Nephron (organoid): ENCODE data around the gene ITGA5.
A peak's percentile ranks its signal among the peaks of the same experiment; 100 is the strongest.

Source experiments
- H3K27ac Mint-ChIP-seq, 3 experiments: 2 replicates each; pipeline ENCODE4 v1.8.0; 2020; ENCODE audit warnings: mixed read lengths in 3 of 3, mild to moderate bottlenecking in 2 of 3, moderate library complexity in 1 of 3
- H3K27me3 Mint-ChIP-seq: 2 replicates; pipeline ENCODE4 v1.8.0; 2021; ENCODE audit warnings: low read depth, mild to moderate bottlenecking, moderate library complexity, mixed read lengths
- H3K36me3 Mint-ChIP-seq: 2 replicates; pipeline ENCODE4 v1.8.0; 2020; ENCODE audit warnings: low read depth, mixed read lengths
- H3K4me1 Mint-ChIP-seq: 2 replicates; pipeline ENCODE4 v1.8.0; 2020; ENCODE audit warnings: mixed read lengths
- H3K4me3 Mint-ChIP-seq, 3 experiments: 2 replicates each; pipeline ENCODE4 v1.8.0; 2020; ENCODE audit warnings: mild to moderate bottlenecking in 3 of 3, mixed read lengths in 3 of 3, moderate library complexity in 2 of 3
- H3K9me3 Mint-ChIP-seq: 2 replicates; pipeline ENCODE4 v1.8.0; 2020; ENCODE audit warnings: mixed read lengths
- CTCF ChIP-seq, 3 experiments: fragments of 200-600 bp; sonication (generic); IDR thresholded peaks; one replicate each; pipeline ENCODE4 v1.5.0; 2021; ENCODE audit warnings: antibody characterized with exemption in 3 of 3; ENCODE audit not compliant: unreplicated experiment in 3 of 3

Gene ITGA5

DNA sequence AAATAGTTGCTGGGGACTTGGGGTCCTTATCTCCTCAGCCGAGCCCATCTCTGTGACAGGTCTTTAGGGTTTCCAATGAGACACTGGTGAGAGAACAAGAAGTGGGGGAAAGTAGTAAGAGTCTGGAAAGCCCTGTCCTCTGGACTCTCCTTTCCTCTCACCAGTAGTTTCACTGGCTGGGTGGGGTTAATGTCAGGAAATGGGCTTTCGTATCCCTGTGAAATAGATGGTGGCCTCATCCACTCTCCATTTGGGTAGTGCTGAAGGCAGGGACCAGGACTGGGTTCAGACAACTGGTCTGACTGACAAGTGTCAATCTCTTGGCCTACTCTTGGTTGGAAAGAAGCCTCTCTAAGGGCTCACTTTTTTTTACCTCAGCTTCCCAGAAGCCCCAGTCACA lies 42.1 kb downstream of the ITGA5 start:
- TF ChIP-seq CTCF (IDR thresholded peaks at IDR 0.05; ENCODE audit: unreplicated experiment in 3 of 3) = no peak
- peak overlapping the region; percentile 70 to 89 (median 73) for H3K4me3 Mint-ChIP-seq
- H3K9me3 Mint-ChIP-seq = no peaks in the 10 kb centered on the region
- H3K36me3 Mint-ChIP-seq = peaks cover 7% of the 10 kb centered on the region
- peaks cover 6% of the 10 kb centered on the region for H3K27me3 Mint-ChIP-seq
- peak overlapping the region in 2 of 3 experiments; percentile 51 to 60 for H3K27ac Mint-ChIP-seq
- H3K4me1 Mint-ChIP-seq = peaks cover 62% of the 10 kb centered on the region

DNA sequence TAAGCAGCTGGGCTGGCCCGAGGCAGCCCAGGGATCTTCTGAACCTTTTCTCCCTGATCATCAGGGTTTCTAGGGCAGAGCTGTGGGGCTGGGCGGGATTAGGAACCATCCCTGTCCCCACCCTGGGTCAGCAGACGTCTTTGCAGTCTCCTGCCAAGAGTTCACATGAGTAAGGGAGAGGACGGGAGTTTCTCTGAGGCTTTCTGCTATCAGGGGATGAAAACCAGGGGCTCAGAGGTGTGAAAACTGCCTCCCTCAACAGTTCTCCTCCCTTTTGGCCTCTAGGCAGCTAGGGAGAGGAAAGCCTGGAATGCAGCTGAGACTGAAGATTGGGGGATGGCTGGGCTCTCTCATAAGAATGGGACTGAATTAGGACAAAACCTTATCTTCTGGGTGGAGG lies 42.5 kb downstream of the ITGA5 start:
- peaks cover 6% of the 10 kb centered on the region for H3K27me3 Mint-ChIP-seq
- H3K4me1 Mint-ChIP-seq = peaks cover 66% of the 10 kb centered on the region
- peak overlapping the region; percentile 70 to 89 (median 73) for H3K4me3 Mint-ChIP-seq
- H3K9me3 Mint-ChIP-seq = no peaks in the 10 kb centered on the region
- TF ChIP-seq CTCF (IDR thresholded peaks at IDR 0.05; ENCODE audit: unreplicated experiment in 3 of 3) = no peak
- H3K36me3 Mint-ChIP-seq = peaks cover 7% of the 10 kb centered on the region
- peak overlapping the region in 2 of 3 experiments; percentile 51 to 60 for H3K27ac Mint-ChIP-seq

DNA sequence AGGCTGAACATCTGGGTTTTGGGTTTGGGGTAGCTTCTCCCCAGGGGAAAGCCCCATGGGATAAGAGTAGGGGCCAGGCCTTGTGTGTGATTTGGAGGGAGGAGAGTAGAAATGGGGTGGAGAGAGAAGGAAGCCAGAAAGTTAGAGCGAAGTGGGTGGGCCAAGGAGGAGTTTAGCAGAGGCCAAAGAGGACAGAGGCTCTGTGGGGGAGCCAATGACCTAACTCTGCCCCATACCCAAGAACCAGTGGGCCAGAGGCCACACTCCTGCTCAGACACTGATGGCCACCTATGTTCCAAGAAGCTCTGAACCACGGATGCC lies 43.8 kb downstream of the ITGA5 start:
- Mint-ChIP-seq H3K36me3 (peaks cover 7% of the 10 kb centered on the region), H3K9me3 (no peaks in the 10 kb centered on the region), H3K27me3 (peaks cover 6% of the 10 kb centered on the region), H3K27ac (peak overlapping the region; percentile 49 to 88 (median 86)), H3K4me1 (peaks cover 75% of the 10 kb centered on the region), H3K4me3 (peak overlapping the region in 1 of 3 experiments; percentile 4)
- no peak for TF ChIP-seq CTCF (IDR thresholded peaks at IDR 0.05; ENCODE audit: unreplicated experiment in 3 of 3)

DNA sequence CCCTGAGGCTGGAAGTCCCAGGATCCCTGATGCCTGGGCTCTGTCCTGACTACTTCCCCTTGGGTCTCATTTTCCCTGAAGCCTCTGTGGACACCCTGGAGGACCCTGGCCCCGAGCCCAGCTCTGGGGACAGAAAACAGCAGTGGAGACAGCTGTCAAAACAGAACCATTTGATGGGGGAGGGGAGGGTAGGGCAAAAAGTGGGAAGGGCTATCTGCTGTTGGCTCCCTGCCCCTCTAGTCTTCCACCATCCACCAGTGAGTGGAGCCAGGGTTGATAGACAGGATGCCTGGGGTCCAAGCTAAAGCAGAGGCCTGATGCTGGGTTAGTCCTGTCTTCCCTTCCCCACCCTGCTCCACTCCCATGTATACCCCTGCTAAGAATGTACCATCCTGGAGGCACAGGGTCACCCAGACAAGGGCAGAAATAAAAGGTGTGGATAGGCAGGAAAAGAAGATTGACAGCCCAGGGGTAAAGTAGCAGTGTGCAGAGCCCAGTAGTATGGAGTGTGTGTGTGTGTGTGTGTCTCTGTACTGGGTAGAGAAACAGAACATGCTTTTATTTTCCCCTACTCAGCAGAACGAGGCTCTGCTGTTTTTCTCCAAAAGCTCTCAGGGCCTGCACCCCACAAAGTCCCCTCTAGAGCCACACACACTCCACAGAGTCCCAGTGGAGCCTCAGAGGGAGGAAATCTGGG lies 44.4 kb downstream of the ITGA5 start:
- TF ChIP-seq CTCF (IDR thresholded peaks at IDR 0.05; ENCODE audit: unreplicated experiment in 3 of 3) = no peak
- Mint-ChIP-seq H3K9me3 (no peaks in the 10 kb centered on the region), H3K4me3 (peak overlapping the region in 2 of 3 experiments; percentile 4 to 37), H3K27me3 (peaks cover 6% of the 10 kb centered on the region), H3K27ac (peak overlapping the region; percentile 49 to 88 (median 86)), H3K36me3 (peaks cover 7% of the 10 kb centered on the region), H3K4me1 (peaks cover 72% of the 10 kb centered on the region)

- Mint-ChIP-seq H3K9me3 (no peaks in the 10 kb centered on the region), H3K36me3 (peaks cover 7% of the 10 kb centered on the region), H3K27ac (peak overlapping the region; percentile 10 to 86 (median 67)), H3K27me3 (peaks cover 6% of the 10 kb centered on the region), H3K4me1 (peaks cover 74% of the 10 kb centered on the region), H3K4me3 (no peak overlapping the region)
- no peak for TF ChIP-seq CTCF (IDR thresholded peaks at IDR 0.05; ENCODE audit: unreplicated experiment in 3 of 3)
These were observed 45.2 kb downstream of the ITGA5 start for GRCh38 chr12:54373649-54374561.
